A673 (cell line): ENCODE data around the gene DIP2B. TPM values are rescaled to one million over a fixed set of nuclear protein-coding genes. Genes with fewer than 3 reads are reported as not detected.
A peak's percentile ranks its signal among the peaks of the same experiment; 100 is the strongest.

Experiments used
- BruUV-seq: library from RNA; stranded (reverse); fragments of 400-500 nt; replicated peaks from 2 replicates; lab custom pipeline; 2021; lab: Mats Ljungman, UMichigan
- CTCF ChIA-PET: fragments of 300-600 bp; sonication (Branson Sonifier 250); formaldehyde crosslinking; loops from one replicate; lab custom pipeline; 2022; ENCODE audit warnings: antibody characterized with exemption; lab: Charles Lee
- POLR2A ChIA-PET: fragments of 300-600 bp; sonication (Branson Sonifier 250); formaldehyde crosslinking; loops from one replicate; lab custom pipeline; 2022; ENCODE audit warnings: antibody characterized with exemption; ENCODE audit not compliant: low non-redundant PET; lab: Charles Lee
- DNase-seq: peaks from one replicate; pipeline ENCODE4 v3.0.0-alpha.2; 2015; ENCODE audit warnings: low spot score
- H3K27ac ChIP-seq: fragments of 200-600 bp; sonication (generic); 2 replicates; pipeline ENCODE4 v1.5.1; 2016; ENCODE audit warnings: mixed run types, low read depth, mild to moderate bottlenecking, mixed read lengths, antibody characterized with exemption, low read length; ENCODE audit not compliant: poor library complexity, severe bottlenecking
- H3K27me3 ChIP-seq: fragments of 200-600 bp; sonication (generic); replicated peaks from 2 replicates; pipeline ENCODE4 v1.6.1; 2017; ENCODE audit warnings: mixed run types, low read depth, mild to moderate bottlenecking, mixed read lengths, antibody characterized with exemption, low read length; ENCODE audit not compliant: insufficient read depth, poor library complexity
- H3K36me3 ChIP-seq: fragments of 200-600 bp; sonication (generic); 2 replicates; pipeline ENCODE4 v1.6.1; 2016; ENCODE audit warnings: mixed run types, mild to moderate bottlenecking, mixed read lengths, antibody characterized with exemption, low read length; ENCODE audit not compliant: insufficient read depth, poor library complexity, severe bottlenecking
- H3K4me1 ChIP-seq: fragments of 200-600 bp; sonication (generic); 2 replicates; pipeline ENCODE4 v1.6.1; 2017; ENCODE audit warnings: mixed run types, mild to moderate bottlenecking, mixed read lengths, antibody characterized with exemption, low read length; ENCODE audit not compliant: insufficient read depth, poor library complexity, severe bottlenecking
- H3K4me3 ChIP-seq: fragments of 200-600 bp; sonication (generic); 2 replicates; pipeline ENCODE4 v1.5.1; 2016; ENCODE audit warnings: low read depth, mixed run types, mild to moderate bottlenecking, mixed read lengths, low read length; ENCODE audit not compliant: poor library complexity, severe bottlenecking
- H3K9me3 ChIP-seq: fragments of 200-600 bp; sonication (generic); 2 replicates; pipeline ENCODE4 v1.6.1; 2016; ENCODE audit warnings: mixed run types, low read depth, mild to moderate bottlenecking, mixed read lengths, antibody characterized with exemption, low read length; ENCODE audit not compliant: poor library complexity, severe bottlenecking
- EZH2 ChIP-seq: fragments of 200-600 bp; sonication (generic); IDR thresholded peaks from 2 replicates; pipeline ENCODE4 v1.6.1; 2017; ENCODE audit warnings: borderline replicate concordance, low read depth, mild to moderate bottlenecking, mixed read lengths, antibody characterized with exemption, low read length; ENCODE audit not compliant: poor library complexity, severe bottlenecking
- intact Hi-C: fragments of 100-400 bp; cut with micrococcal nuclease; formaldehyde crosslinking; loops from one replicate; pipeline ENCODE4 v1.10.0; 2022; ENCODE audit not compliant: unreplicated experiment
- total RNA-seq: library from RNA; stranded (reverse); gene quantifications from 2 replicates; pipeline ENCODE4 v1.2.3, GENCODE V29; 2021
- TF ChIP-seq, protein P1 (sequence below): fragments of 300-800, 200-600 bp; sonication (generic); conservative IDR thresholded peaks from 2 replicates; pipeline ENCODE4 v1.5.1; 2017; ENCODE audit warnings: low read depth, mild to moderate bottlenecking, antibody characterized with exemption, low read length, moderate library complexity, mixed read lengths

The DIP2B gene
- total RNA-seq, 1 experiment from 2014 or later, result 40.5 TPM

GRCh38 chr12:50581226-50582184, 76.7 kb downstream of the DIP2B start:
- BruUV-seq, result no TSS peak
- DNase-seq, result no peak
- Histone ChIP-seq H3K9me3 (no peaks in the 10 kb centered on the region), H3K4me3 (no peak overlapping the region), H3K4me1 (peaks cover 19% of the 10 kb centered on the region), H3K27me3 (no peaks in the 10 kb centered on the region), H3K36me3 (peaks cover 3% of the 10 kb centered on the region), H3K27ac (peak overlapping the region; percentile 54)
- ChIA-PET POLR2A (no interaction called here), CTCF (no interaction called here)
- no peak for TF ChIP-seq EZH2
- TF ChIP-seq, protein P1, sequence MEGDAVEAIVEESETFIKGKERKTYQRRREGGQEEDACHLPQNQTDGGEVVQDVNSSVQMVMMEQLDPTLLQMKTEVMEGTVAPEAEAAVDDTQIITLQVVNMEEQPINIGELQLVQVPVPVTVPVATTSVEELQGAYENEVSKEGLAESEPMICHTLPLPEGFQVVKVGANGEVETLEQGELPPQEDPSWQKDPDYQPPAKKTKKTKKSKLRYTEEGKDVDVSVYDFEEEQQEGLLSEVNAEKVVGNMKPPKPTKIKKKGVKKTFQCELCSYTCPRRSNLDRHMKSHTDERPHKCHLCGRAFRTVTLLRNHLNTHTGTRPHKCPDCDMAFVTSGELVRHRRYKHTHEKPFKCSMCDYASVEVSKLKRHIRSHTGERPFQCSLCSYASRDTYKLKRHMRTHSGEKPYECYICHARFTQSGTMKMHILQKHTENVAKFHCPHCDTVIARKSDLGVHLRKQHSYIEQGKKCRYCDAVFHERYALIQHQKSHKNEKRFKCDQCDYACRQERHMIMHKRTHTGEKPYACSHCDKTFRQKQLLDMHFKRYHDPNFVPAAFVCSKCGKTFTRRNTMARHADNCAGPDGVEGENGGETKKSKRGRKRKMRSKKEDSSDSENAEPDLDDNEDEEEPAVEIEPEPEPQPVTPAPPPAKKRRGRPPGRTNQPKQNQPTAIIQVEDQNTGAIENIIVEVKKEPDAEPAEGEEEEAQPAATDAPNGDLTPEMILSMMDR, result no peak
- intact Hi-C loops, result loop anchor here (5.0 kb wide), 1 partner anchor 56 kb away; no protein-coding TSS in a partner anchor

GRCh38 chr12:50584135-50584534, 79.3 kb downstream of the DIP2B start:
- no peak for TF ChIP-seq EZH2
- TF ChIP-seq, protein P1, result no peak
- Histone ChIP-seq H3K4me1 (peaks cover 40% of the 10 kb centered on the region), H3K9me3 (no peaks in the 10 kb centered on the region), H3K27me3 (no peaks in the 10 kb centered on the region), H3K4me3 (no peak overlapping the region), H3K27ac (no peak overlapping the region), H3K36me3 (peaks cover 3% of the 10 kb centered on the region)
- no peak for DNase-seq
- intact Hi-C loops, result loop anchor here (5.0 kb wide), 1 partner anchor 53 kb away; no protein-coding TSS in a partner anchor
- CTCF ChIA-PET, result no interaction called here
- POLR2A ChIA-PET, result no interaction called here
- no TSS peak for BruUV-seq

DNA sequence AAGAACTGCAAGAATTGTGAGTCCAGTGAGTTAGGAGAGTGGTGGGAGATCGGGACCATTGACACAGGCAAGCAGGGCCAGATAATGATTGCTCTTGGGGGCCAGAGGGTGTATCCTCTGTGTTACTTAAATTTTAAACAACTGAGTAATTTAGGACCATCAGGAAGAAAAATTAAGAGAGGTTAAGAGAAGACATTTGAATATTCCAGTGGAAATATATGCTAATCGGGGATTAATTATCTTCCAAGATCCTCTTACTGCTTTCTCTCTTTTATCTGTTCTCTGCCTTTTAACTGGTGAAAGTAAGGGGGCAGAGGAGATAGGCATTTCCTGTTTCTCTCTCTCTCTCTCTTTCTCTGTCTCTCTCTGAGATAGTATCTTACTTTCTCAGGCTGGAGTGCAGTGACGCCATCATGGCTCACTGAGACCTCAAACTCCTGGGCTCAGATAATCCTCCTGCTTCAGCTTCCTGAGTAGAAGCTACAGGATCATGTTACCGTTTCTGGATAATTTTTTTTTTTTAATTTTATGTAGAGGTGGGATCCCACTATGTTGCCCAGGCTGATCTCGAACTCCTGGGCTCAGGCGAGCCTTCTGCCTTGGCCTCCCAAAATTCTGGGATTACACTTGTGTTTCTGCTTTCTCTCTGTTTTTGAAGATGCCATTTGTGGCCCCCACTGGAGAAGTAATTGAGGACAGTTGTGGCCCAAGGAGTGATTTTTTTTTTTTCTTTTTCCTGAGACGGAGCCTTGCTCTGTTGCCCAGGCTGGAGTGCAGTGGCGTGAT, 85.1 kb downstream of the DIP2B start:
- POLR2A ChIA-PET, result interaction anchor here (0.7 kb wide), 1 partner anchor 42 kb away, joined by 3 read pairs; no protein-coding TSS in a partner anchor
- BruUV-seq, result no TSS peak
- H3K27me3 ChIP-seq, result no peaks in the 10 kb centered on the region
- peak; percentile 97 for DNase-seq
- intact Hi-C loops, result loop anchor here (5.0 kb wide), 1 partner anchor 43 kb away; no protein-coding TSS in a partner anchor
- peaks cover 6% of the 10 kb centered on the region for H3K9me3 ChIP-seq
- H3K4me3 ChIP-seq, result peak overlapping the region; percentile 9
- H3K36me3 ChIP-seq, result peaks cover 4% of the 10 kb centered on the region
- no peak for TF ChIP-seq EZH2
- TF ChIP-seq, protein P1, result no peak
- peak overlapping the region; percentile 95 for H3K27ac ChIP-seq
- peaks cover 37% of the 10 kb centered on the region for H3K4me1 ChIP-seq
- CTCF ChIA-PET, result interaction anchor here (0.7 to 1.0 kb wide), 2 partner anchors 85 to 726 kb away, joined by 3 read pairs; partner anchors contain the start of gene DIP2B
